Prostate gland (tissue), 2 donors: Measurements from ENCODE around the gene TTLL5. TPM values are rescaled to one million over a fixed set of nuclear protein-coding genes. Genes with fewer than 3 reads are reported as not detected.

Experiments
- DNase-seq: peaks from one replicate; pipeline ENCODE4 v3.0.0-alpha.2; 2019; ENCODE audit warnings: low spot score
- H3K27ac ChIP-seq, 2 donors: fragments of 200-600 bp; sonication (generic); 2 replicates each; pipeline ENCODE4 v1.5.1; 2017 to 2019
- H3K27me3 ChIP-seq: fragments of 200-600 bp; sonication (generic); replicated peaks from 2 replicates; pipeline ENCODE4 v1.5.1; 2019; ENCODE audit not compliant: insufficient read depth
- H3K36me3 ChIP-seq, 2 donors: fragments of 200-600 bp; sonication (generic); 1 replicate in 1 of 2; 2 replicates in 1 of 2; pipeline versions ENCODE4 v1.5.1 to v1.8.1; 2017 to 2019
- H3K4me1 ChIP-seq: fragments of 200-600 bp; sonication (generic); replicated peaks from 2 replicates; pipeline ENCODE4 v1.5.1; 2019
- H3K4me3 ChIP-seq, 2 donors: fragments of 200-600 bp; sonication (generic); 2 replicates each; pipeline ENCODE4 v1.5.1; 2017 to 2019
- H3K9me3 ChIP-seq: fragments of 200-600 bp; sonication (generic); 2 replicates; pipeline ENCODE4 v1.5.1; 2017
- CTCF ChIP-seq, 4 experiments: fragments of 200-600 bp in 2 of 4; fragments of 450-650 bp in 2 of 4; sonication (generic) in 2 of 4; IDR thresholded peaks; 1 replicate in 3 of 4; 2 replicates in 1 of 4; pipeline ENCODE4 v1.5.1; 2016 to 2019; ENCODE audit warnings: antibody characterized with exemption in 4 of 4, mild to moderate bottlenecking in 2 of 4, moderate library complexity in 2 of 4
- POLR2A ChIP-seq: fragments of 450-650 bp; IDR thresholded peaks from one replicate; pipeline ENCODE4 v1.6.1; 2016; ENCODE audit warnings: antibody characterized with exemption, mild to moderate bottlenecking
- POLR2AphosphoS5 ChIP-seq: sonication (generic); formaldehyde crosslinking; IDR thresholded peaks from one replicate; pipeline ENCODE4 v1.6.1; 2017; ENCODE audit warnings: antibody characterized with exemption
- WGBS: methylation state at CpG from one replicate; pipeline ENCODE4 v1.1.5; 2018; 5-methylcytosine and 5-hydroxymethylcytosine counted together
- intact Hi-C: fragments of 100-400 bp; cut with DNase I; formaldehyde crosslinking; loops from one replicate; pipeline ENCODE4 v1.14.2; 2022
- total RNA-seq, 2 donors: library from RNA; depleted of rRNA; stranded (reverse); fragments of >200 nt; gene quantifications; one replicate each; pipeline ENCODE4 v1.1.0, GENCODE V29; 2016

TTLL5 gene
- total RNA-seq, 2 donors from 2014 or later: 40.3 to 46.2 TPM

DNA sequence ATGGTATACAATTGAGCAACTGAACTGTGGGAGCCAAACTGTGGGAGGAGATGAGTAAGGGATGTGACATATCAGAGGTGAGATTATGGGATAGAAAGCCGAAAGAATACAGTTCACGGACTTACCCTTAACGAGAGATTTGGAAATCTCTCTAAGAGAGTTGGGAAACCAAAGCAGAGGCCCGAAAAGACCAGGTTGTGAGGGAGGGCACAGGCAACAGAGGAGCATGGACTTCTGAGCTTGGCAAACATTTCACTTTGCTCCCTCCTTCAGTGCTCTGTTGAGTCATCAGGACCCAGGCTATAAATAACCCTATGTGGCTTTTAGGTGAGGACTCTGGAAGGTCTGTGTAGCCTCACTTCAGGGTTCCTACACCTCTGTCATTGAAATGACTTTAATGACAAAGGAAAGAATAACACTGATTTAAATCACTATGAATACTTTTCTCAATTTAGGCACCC lies 200.1 kb downstream of the TTLL5 start:
- intact Hi-C loops: no loop called here
- Histone ChIP-seq H3K4me3 (no peak overlapping the region), H3K27ac (peak overlapping the region in 1 of 2 donors; percentile 42), H3K9me3 (no peaks in the 10 kb centered on the region), H3K27me3 (no peaks in the 10 kb centered on the region), H3K36me3 (no peaks in the 10 kb centered on the region), H3K4me1 (peaks cover 15% of the 10 kb centered on the region)
- no peak for DNase-seq
- TF ChIP-seq POLR2A: no peak
- TF ChIP-seq POLR2AphosphoS5: no peak
- TF ChIP-seq CTCF (IDR thresholded peaks at IDR 0.05): no peak
- WGBS: 62% methylated on average over 4 of the region's 4 CpGs

DNA sequence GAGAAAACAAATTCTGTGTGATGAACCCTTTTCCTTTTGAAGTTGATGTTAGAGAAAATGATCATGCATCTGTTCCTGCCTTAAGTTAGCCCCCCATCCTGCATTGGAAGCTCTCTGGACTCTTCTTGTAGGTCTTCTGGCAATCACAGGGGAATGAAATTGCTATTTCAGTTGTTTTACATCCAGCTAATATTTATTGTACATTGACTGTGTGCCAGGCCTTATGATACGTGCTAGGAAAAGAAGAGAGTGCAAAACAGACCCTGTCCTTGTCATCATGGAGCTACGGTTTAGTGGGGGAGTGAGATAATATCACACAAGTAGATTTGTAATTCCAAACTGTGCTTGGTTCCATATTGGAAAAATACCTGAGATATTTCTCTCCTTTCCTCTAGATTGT lies 202.2 kb downstream of the TTLL5 start:
- H3K9me3 ChIP-seq: no peaks in the 10 kb centered on the region
- H3K4me1 ChIP-seq: peaks cover 15% of the 10 kb centered on the region
- no peaks in the 10 kb centered on the region for H3K36me3 ChIP-seq
- H3K4me3 ChIP-seq: no peak overlapping the region
- intact Hi-C loops: no loop called here
- 64% methylated on average over 2 of the region's 2 CpGs for WGBS
- no peak for DNase-seq
- TF ChIP-seq CTCF (IDR thresholded peaks at IDR 0.05): no peak
- no peak for TF ChIP-seq POLR2AphosphoS5
- no peak overlapping the region for H3K27ac ChIP-seq
- H3K27me3 ChIP-seq: no peaks in the 10 kb centered on the region

- Histone ChIP-seq H3K36me3 (no peaks in the 10 kb centered on the region), H3K4me3 (no peak overlapping the region), H3K4me1 (peaks cover 13% of the 10 kb centered on the region), H3K9me3 (no peaks in the 10 kb centered on the region), H3K27ac (peak overlapping the region in 1 of 2 donors; percentile 4), H3K27me3 (no peaks in the 10 kb centered on the region)
- no peak for TF ChIP-seq POLR2AphosphoS5
- no peak for TF ChIP-seq POLR2A
- TF ChIP-seq CTCF (IDR thresholded peaks at IDR 0.05): no peak
- intact Hi-C loops: no loop called here
- 93% methylated on average over 2 of the region's 2 CpGs for WGBS
- no peak for DNase-seq
Observed at GRCh38 chr14:75864352-75864751, 203.3 kb downstream of the TTLL5 start.

- no peaks in the 10 kb centered on the region for H3K27me3 ChIP-seq
- H3K4me1 ChIP-seq: peaks cover 3% of the 10 kb centered on the region
- 70% methylated on average over 2 of the region's 2 CpGs for WGBS
- H3K27ac ChIP-seq: peak overlapping the region in 1 of 2 donors; percentile 15
- H3K9me3 ChIP-seq: no peaks in the 10 kb centered on the region
- no peaks in the 10 kb centered on the region for H3K36me3 ChIP-seq
- intact Hi-C loops: no loop called here
- no peak for DNase-seq
- H3K4me3 ChIP-seq: no peak overlapping the region
- TF ChIP-seq POLR2A: no peak
- TF ChIP-seq CTCF (IDR thresholded peaks at IDR 0.05): no peak
- TF ChIP-seq POLR2AphosphoS5: no peak
Observed at GRCh38 chr14:75865531-75865930, 204.5 kb downstream of the TTLL5 start.

DNA sequence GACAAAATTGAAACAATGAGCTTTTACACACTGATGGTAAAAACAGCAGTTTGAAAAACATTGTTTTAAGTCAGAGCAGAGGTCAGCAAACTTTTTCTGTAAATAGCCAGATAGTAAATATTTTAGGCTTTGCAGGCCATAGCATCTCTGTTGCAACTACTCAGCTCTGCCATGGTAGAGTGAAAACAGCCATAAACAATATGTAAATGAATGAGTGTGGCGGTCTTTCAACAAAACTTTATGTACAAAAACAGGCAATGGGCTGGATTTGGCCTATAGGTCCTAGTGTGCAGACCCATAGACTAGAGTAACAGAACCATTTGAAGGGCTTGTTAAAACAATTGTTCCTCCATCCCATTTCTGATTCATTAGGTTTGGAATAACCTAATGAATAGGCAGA lies 205.9 kb downstream of the TTLL5 start:
- peaks cover 3% of the 10 kb centered on the region for H3K4me1 ChIP-seq
- no peak for DNase-seq
- intact Hi-C loops: no loop called here
- WGBS: 97% methylated on average over 1 of the region's 1 CpG
- no peak for TF ChIP-seq POLR2AphosphoS5
- no peak for TF ChIP-seq POLR2A
- TF ChIP-seq CTCF (IDR thresholded peaks at IDR 0.05): no peak
- H3K27me3 ChIP-seq: no peaks in the 10 kb centered on the region
- peak overlapping the region in 1 of 2 donors; percentile 68 for H3K27ac ChIP-seq
- no peaks in the 10 kb centered on the region for H3K36me3 ChIP-seq
- H3K9me3 ChIP-seq: no peaks in the 10 kb centered on the region
- no peak overlapping the region for H3K4me3 ChIP-seq
